ENCODE results near the gene ZNF516.

- no peak for TF ChIP-seq CTCF (IDR thresholded peaks at IDR 0.05)
- no peak for TF ChIP-seq POLR2A (IDR thresholded peaks at IDR 0.05)
These were observed 92.7 kb downstream of the ZNF516 start for GRCh38 chr18:76402026-76402990.
